ENCODE measurements around the gene AEBP2.

DNA sequence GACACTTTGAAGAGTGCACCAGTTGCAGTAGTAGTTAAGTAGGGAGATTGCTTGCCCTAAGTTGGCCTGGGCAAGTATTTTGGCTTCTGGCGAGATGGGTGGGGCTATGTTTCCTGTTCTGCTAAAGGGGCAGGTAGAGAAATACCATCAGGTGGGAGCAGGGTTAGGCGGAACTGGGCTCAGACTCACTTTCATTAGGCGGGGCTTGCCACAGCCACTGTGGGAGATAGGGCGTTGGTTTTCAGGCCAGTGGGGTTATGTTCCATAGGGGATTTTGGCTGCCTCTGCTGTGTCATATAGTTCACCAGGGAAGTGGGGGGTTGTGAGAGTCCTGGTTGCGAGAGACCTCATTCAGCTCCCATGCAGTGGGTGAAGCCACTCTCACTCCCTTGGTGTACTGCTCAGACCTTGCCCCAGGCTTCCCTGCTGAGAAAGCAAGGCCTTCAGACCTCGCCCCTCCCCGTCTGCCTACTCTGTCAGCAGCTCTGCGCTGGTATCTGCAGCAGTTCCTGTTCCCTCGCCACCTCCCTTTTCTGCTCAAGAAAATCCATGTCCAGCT is 43.3 kb downstream of the AEBP2 start:
- TF ChIP-seq, protein P1, sequence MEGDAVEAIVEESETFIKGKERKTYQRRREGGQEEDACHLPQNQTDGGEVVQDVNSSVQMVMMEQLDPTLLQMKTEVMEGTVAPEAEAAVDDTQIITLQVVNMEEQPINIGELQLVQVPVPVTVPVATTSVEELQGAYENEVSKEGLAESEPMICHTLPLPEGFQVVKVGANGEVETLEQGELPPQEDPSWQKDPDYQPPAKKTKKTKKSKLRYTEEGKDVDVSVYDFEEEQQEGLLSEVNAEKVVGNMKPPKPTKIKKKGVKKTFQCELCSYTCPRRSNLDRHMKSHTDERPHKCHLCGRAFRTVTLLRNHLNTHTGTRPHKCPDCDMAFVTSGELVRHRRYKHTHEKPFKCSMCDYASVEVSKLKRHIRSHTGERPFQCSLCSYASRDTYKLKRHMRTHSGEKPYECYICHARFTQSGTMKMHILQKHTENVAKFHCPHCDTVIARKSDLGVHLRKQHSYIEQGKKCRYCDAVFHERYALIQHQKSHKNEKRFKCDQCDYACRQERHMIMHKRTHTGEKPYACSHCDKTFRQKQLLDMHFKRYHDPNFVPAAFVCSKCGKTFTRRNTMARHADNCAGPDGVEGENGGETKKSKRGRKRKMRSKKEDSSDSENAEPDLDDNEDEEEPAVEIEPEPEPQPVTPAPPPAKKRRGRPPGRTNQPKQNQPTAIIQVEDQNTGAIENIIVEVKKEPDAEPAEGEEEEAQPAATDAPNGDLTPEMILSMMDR (IDR thresholded peaks at IDR 0.05; ENCODE audit: low read depth, low read length) = no peak
- TF ChIP-seq EZH2phosphoT487 (IDR thresholded peaks at IDR 0.05; ENCODE audit: low read depth) = no peak

Measured in OCI-LY3 (cell line).